NB4 (cell line): ENCODE data around the gene CUTA.

Experiments used
- CTCF ChIP-seq: IDR thresholded peaks from one replicate; pipeline ENCODE4 v1.5.1; 2012; ENCODE audit warnings: low read depth, low read length
- MAX ChIP-seq: IDR thresholded peaks from 2 replicates; pipeline ENCODE4 v1.6.1; 2011; ENCODE audit warnings: low read depth, low read length

- no peak for TF ChIP-seq CTCF
- no peak for TF ChIP-seq MAX
Observed at GRCh38 chr6:33392979-33393378, 24.9 kb downstream of the CUTA start.
